ENCODE data around the gene MRPL55.

MRPL55 gene

GRCh38 chr1:228073061-228073856 lies 35.8 kb downstream of the MRPL55 start:
- in situ Hi-C loops (cut with MboI; ENCODE audit: low sequenced_read_pairs) = no loop called here

GRCh38 chr1:228072658-228073043 lies 36.4 kb downstream of the MRPL55 start:
- in situ Hi-C loops (cut with MboI; ENCODE audit: low sequenced_read_pairs) = no loop called here

- in situ Hi-C loops (cut with MboI; ENCODE audit: low sequenced_read_pairs) = no loop called here
Measured at GRCh38 chr1:228071839-228072657, 37.1 kb downstream of the MRPL55 start.

GRCh38 chr1:228070851-228071250 lies 38.2 kb downstream of the MRPL55 start:
- in situ Hi-C loops (cut with MboI; ENCODE audit: low sequenced_read_pairs) = no loop called here

- in situ Hi-C loops (cut with MboI; ENCODE audit: low sequenced_read_pairs) = no loop called here
Measured at GRCh38 chr1:228070173-228070572, 38.9 kb downstream of the MRPL55 start.

GRCh38 chr1:228068359-228068758 lies 40.7 kb downstream of the MRPL55 start:
- in situ Hi-C loops (cut with MboI; ENCODE audit: low sequenced_read_pairs) = no loop called here

GRCh38 chr1:228066891-228067654 lies 42.0 kb downstream of the MRPL55 start:
- in situ Hi-C loops (cut with MboI; ENCODE audit: low sequenced_read_pairs) = no loop called here

- in situ Hi-C loops (cut with MboI; ENCODE audit: low sequenced_read_pairs) = no loop called here
Measured at GRCh38 chr1:228066416-228066815, 42.7 kb downstream of the MRPL55 start.

- in situ Hi-C loops (cut with MboI; ENCODE audit: low sequenced_read_pairs) = no loop called here
Measured at GRCh38 chr1:228065543-228066347, 43.4 kb downstream of the MRPL55 start.

- in situ Hi-C loops (cut with MboI; ENCODE audit: low sequenced_read_pairs) = no loop called here
Measured at GRCh38 chr1:228064741-228065542, 44.2 kb downstream of the MRPL55 start.

- in situ Hi-C loops (cut with MboI; ENCODE audit: low sequenced_read_pairs) = no loop called here
Measured at GRCh38 chr1:228064296-228064695, 44.8 kb downstream of the MRPL55 start.

- in situ Hi-C loops (cut with MboI; ENCODE audit: low sequenced_read_pairs) = no loop called here
Measured at GRCh38 chr1:228063251-228064191, 45.6 kb downstream of the MRPL55 start.

- in situ Hi-C loops (cut with MboI; ENCODE audit: low sequenced_read_pairs) = no loop called here
Measured at GRCh38 chr1:228062812-228063211, 46.3 kb downstream of the MRPL55 start.

GRCh38 chr1:228062085-228062791 lies 46.9 kb downstream of the MRPL55 start:
- in situ Hi-C loops (cut with MboI; ENCODE audit: low sequenced_read_pairs) = no loop called here

- in situ Hi-C loops (cut with MboI; ENCODE audit: low sequenced_read_pairs) = no loop called here
Measured at GRCh38 chr1:228061411-228062084, 47.6 kb downstream of the MRPL55 start.

- in situ Hi-C loops (cut with MboI; ENCODE audit: low sequenced_read_pairs) = no loop called here
Measured at GRCh38 chr1:228060458-228061190, 48.5 kb downstream of the MRPL55 start.

Measured in hTERT RPE-1 (cell line).